ENCODE results near the gene AXL. TPM values are rescaled to one million over a fixed set of nuclear protein-coding genes. Genes with fewer than 3 reads are reported as not detected.
A peak's percentile ranks its signal among the peaks of the same experiment; 100 is the strongest.

Gene AXL
- total and polyA plus RNA-seq, 9 of the 15 experiments (the other 6 are each of a cell fraction or from before 2014, with no cell fraction given) = 0.80 to 6.6 (median 1.6) TPM

GRCh38 chr19:41225238-41226052 lies 6.4 kb downstream of the AXL start (continued):
- TF ChIP-seq ZFPM2 (CRISPR knock-in tag; IDR thresholded peaks at IDR 0.05) (no peak), KLF13 (tag; IDR thresholded peaks at IDR 0.05; ENCODE audit: borderline replicate concordance, low read depth) (no peak), CBFB (CRISPR knock-in tag; IDR thresholded peaks at IDR 0.05) (no peak), EP400 (IDR thresholded peaks at IDR 0.05) (no peak; the same call in 1 of the 2 replicates), NELFE (IDR thresholded peaks at IDR 0.05; ENCODE audit: insufficient read depth, insufficient read length) (no peak), FIP1L1 (IDR thresholded peaks at IDR 0.05; ENCODE audit: low read depth, low read length, poor library complexity, severe bottlenecking) (no peak), ELF4 (CRISPR knock-in tag; IDR thresholded peaks at IDR 0.05) (no peak), ZNF224 (CRISPR knock-in tag; IDR thresholded peaks at IDR 0.05) (no peak), SNRNP70 (optimal IDR thresholded peaks at IDR 0.05; ENCODE audit: low read depth, low read length) (no peak), TEAD2 (tag; IDR thresholded peaks at IDR 0.05) (no peak), KDM1A (IDR thresholded peaks at IDR 0.05) (peak; percentile 52 to 82), NEUROD1 (IDR thresholded peaks at IDR 0.05; ENCODE audit: borderline replicate concordance, low read depth, low read length, partially characterized antibody) (no peak), HMGN3 (IDR thresholded peaks at IDR 0.05; ENCODE audit: borderline replicate concordance, extremely low read depth, insufficient read length, low read depth, low read length) (no peak), ZNF766 (CRISPR knock-in tag; conservative IDR thresholded peaks at IDR 0.05) (no peak; the same call in 1 of the 2 replicates), ZNF124 (CRISPR knock-in tag; IDR thresholded peaks at IDR 0.05) (no peak), GABPB2 (CRISPR knock-in tag; conservative IDR thresholded peaks at IDR 0.05) (no peak), TFE3 (CRISPR knock-in tag; IDR thresholded peaks at IDR 0.05) (no peak), NFXL1 (CRISPR knock-in tag; IDR thresholded peaks at IDR 0.05) (no peak), ZNF507 (tag; conservative IDR thresholded peaks at IDR 0.05) (no peak), TAF15 (IDR thresholded peaks at IDR 0.05; ENCODE audit: low read depth, low read length) (no peak), BHLHE40 (IDR thresholded peaks at IDR 0.05; ENCODE audit: low read length) (peak; percentile 47), HDGF (IDR thresholded peaks at IDR 0.05) (peak; percentile 47; the same call in 1 of the 2 replicates), POLR3A (IDR thresholded peaks at IDR 0.05; ENCODE audit: borderline replicate concordance, extremely low read depth, insufficient read depth, insufficient read length) (no peak), FOXJ3 (CRISPR knock-in tag; IDR thresholded peaks at IDR 0.05) (no peak), FOXA1 (IDR thresholded peaks at IDR 0.05; ENCODE audit: borderline replicate concordance) (no peak), NONO (IDR thresholded peaks at IDR 0.05; ENCODE audit: low read depth in 2 of 2, low read length in 1 of 2) (no peak)
- TF ChIP-seq, protein P1, sequence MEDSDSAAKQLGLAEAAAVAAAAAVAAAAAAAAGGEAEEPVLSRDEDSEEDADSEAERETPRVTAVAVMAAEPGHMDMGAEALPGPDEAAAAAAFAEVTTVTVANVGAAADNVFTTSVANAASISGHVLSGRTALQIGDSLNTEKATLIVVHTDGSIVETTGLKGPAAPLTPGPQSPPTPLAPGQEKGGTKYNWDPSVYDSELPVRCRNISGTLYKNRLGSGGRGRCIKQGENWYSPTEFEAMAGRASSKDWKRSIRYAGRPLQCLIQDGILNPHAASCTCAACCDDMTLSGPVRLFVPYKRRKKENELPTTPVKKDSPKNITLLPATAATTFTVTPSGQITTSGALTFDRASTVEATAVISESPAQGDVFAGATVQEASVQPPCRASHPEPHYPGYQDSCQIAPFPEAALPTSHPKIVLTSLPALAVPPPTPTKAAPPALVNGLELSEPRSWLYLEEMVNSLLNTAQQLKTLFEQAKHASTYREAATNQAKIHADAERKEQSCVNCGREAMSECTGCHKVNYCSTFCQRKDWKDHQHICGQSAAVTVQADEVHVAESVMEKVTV (CRISPR knock-in tag; IDR thresholded peaks at IDR 0.05) = no peak
